ENCODE data around the gene RDH5.
A peak's percentile ranks its signal among the peaks of the same experiment; 100 is the strongest.

Gene RDH5

DNA sequence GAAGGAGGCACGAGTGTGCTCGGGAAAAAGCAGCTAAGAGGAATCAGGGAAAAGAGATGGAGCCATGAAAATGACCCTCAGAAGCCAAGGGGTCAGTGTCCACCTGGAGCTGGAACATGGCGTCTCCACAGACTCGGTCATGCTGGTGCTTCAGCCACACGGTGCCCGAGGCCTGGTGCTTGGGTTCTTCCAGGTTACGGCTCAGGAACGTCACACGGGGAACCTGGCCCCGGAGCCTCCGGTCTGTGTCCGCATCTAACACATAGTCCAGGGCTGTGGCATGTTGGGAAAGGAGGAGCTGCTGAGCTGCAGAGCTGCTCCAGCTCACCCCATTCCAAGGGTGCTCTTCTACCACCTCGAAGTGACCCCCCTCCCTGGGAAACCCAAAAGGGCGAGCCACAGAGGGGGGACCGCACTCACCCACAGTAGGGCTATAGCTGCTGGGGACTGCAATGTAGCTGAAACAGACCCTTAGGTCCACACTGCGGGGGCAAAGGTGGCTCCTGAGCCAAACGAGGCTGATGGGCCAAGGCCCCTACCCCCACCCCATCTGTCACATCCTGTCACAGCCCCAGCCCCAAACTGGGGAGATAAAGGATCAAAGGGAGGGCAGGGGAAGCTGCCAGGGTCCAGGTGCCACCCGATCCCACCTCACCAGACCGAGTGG is 23.3 kb upstream of the RDH5 start:
- DNase-seq: no peak

DNA sequence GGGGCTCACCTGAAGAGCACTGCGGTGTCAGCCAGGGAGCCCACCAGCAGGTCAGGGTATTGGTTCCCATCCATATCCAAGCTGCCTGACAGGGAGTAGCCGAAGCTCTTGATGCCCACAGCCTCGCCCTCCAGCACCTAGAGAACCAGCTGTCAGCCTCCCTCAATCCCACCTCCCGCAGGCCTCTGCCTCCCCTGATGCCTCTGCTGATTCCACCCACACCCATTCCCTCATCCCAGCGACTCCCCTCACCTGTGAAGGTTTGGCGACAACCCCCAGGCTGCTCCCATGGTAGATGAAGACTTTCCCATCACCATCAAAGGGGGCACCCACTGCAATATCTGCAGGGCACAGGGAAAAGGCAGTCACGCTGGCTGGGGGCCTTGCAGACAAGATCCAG is 22.5 kb upstream of the RDH5 start:
- DNase-seq: no peak

DNA sequence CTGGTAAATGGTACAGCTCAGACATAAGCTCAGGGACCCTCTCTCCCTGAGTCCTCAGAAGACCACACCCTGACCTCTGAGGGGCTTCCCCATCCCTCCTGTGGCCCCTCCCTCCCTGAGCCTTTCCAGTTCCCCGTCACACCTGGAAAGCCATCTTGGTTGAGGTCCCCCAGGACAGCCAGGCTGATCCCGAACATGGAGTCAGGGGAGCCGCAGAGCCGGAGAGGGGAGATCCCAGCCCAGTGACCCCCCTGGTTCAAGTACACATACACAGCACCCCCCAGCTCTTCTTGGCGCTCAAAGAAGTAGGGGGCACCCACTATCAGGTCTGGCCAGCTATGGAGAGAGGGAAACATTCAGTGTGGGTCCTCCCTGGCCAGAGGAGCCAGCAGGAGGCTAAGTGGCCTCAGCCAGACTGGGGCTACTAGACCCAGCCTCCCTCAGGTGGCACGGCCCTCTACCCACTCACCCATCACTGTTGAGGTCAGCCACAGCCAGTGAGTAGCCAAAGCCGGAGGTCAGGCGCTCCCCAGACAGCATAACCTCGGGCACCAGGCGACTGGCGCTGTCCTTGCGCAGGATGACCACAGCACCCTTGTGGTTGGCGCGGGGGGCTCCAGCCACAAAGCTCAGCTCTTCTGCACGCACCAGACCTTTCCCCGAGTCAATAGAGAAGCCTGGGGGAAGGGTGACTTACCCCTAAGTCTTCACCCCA is 21.8 kb upstream of the RDH5 start:
- no peak for DNase-seq

DNA sequence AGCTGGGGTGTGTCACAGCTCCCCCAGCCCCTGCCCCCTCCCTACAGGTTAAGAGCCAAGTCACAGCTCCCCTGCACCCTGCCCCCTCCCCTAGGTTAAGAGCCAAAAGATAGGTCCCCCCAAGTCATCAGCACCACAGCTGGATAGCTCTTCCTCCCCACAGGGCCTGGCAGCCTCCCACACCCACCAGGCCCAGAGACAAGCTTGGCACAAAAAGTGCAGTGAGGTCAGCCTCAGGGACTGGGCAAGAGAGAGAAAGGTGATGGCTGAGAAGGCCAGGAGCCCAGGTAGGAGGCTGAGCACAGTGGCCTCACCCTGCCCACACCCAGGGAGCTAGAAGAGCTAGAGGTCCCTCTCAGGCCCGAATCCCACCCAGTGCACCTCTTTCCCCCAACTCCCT is 21.2 kb upstream of the RDH5 start:
- no peak for DNase-seq

DNA sequence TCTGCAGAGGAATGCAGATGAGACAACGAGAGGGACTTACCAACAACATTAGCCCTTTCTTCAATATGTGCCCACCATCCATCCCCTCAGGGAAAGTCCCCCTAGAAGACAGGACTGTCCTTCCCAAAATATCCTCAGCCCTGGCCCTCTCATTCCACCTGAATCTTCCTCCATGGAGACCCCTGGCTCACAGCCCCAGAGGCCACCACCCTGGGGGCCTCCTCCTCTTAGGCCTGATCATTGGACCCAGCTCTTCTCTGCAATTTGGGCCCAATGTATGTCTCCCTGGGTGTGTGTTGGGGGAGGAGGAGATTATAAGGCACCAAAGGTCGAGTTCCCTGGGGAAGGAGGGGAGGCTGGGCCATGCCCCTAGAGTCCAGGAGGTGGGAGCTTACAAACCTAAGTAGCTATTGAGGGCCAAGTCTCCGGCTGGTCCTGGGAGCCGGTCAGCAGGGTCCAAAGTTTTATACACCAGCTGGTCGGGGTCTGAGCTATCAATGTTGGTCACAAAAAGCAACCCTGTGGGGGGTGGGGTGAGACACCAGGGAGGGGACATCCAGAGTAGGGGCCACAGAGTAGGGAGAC is 20.6 kb upstream of the RDH5 start:
- no peak for DNase-seq

DNA sequence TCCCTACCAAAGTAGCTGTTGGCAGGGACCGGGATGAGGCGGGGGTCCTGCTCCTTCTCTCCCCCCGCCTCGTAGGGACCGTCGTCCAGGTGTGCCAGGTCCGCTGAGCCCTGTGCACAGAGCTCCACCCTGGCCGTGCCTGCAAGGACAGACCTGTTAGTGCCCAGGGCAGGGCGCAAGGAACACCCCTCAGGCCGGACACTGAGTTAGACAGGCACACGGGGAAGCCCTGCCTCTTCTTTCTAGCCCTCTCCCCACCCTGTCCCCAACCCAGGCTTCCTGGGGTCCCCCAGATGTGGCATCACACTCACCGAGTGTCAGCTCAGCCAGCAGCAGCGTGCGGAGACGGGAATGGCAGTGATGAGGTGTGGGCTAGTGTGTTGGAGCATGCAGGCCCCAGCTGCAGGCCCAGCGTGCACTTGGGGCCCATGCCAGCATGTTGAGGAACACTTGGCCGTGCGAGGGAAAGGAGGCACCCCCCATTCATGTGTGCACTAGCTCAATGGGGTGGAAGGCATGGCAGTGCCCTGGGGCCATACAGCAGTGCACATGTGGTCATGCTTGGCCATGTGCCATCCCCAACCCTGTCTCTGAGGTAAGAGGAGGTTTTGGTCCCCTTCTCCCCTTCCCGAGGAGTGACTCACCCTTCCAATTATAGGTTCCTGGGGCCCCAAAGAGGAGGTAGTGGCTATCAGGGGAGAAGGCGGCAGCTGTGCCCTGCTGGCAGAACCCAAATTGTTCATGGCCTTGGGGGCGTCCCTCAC is 19.8 kb upstream of the RDH5 start:
- DNase-seq: no peak

DNA sequence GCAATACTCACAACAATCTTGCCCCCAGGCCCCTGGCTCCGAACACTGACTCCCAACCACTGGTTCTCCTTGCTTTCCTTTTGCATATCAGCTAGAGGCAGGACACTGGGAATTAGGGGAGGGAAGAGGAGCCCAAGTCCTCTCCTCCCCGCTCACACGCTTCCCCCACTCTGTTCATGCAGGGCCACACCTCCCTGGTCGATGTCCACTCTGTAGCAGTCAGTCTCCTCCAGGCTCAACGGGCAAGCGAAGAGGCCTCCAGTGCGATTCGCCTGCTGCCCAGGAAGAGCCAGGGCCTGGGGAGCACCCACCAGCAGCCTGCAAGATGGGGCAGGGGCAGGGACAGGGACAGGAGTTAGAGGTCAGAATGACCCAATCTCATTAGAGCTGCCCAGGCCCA is 17.3 kb upstream of the RDH5 start:
- DNase-seq: no peak

DNA sequence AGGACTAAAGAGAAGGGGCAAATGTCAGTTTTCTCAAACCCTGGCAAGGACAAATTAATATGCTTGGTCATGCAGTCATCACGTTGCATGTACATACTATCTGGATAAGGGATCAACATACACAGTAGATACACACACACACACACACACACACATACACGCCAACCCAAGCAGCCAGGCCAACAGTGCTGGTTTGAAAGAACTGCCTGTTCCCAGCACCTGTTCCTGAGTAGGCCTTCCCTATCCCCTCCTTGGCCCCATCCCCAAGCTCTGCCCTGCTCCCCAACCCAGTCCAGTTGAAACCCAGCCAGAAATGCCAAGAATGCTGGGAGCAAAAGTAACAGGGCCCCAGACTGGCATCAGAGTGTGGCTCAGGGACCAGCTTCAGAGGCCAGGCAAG is 16.9 kb upstream of the RDH5 start:
- no peak for DNase-seq

DNA sequence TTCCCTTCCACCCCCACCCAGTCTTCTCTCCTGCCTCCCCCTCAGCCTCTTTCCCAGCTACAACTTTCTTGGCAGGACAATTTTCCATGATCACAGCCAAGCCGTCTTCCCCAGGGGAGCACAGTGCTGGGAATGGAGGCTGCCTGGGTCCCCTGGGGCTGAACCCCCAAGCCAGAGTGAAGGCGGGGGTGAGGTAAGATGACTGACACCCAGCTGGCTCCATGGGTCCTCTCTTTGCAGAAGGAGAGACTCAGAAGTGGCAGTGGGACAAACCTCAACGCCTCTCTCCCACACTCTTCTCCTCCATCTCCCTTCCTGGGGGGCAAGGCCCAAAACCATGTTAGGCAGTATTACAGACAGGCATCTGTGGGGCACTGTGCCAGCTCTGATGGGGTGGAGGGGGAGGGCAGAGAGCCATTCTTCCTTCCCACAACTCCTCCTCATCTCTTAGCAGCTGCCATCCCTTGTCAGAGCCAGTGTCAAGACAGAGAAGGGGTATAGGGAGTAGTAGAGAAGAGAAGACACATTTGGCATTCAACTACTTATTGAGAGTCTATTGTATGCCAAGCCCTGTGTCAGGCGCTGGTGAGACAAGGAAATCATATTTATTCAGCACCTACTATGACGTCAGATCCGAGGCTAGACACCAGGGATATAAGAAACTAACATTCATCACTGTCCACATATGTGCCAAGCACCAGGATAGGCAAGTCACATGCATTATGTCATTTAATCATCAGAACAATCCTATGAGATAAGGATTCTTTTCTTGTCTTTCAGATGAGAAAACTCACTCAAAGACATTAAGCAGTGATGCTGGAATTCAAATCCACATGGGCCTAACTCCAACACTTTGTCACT is 16.1 kb upstream of the RDH5 start:
- no peak for DNase-seq

DNA sequence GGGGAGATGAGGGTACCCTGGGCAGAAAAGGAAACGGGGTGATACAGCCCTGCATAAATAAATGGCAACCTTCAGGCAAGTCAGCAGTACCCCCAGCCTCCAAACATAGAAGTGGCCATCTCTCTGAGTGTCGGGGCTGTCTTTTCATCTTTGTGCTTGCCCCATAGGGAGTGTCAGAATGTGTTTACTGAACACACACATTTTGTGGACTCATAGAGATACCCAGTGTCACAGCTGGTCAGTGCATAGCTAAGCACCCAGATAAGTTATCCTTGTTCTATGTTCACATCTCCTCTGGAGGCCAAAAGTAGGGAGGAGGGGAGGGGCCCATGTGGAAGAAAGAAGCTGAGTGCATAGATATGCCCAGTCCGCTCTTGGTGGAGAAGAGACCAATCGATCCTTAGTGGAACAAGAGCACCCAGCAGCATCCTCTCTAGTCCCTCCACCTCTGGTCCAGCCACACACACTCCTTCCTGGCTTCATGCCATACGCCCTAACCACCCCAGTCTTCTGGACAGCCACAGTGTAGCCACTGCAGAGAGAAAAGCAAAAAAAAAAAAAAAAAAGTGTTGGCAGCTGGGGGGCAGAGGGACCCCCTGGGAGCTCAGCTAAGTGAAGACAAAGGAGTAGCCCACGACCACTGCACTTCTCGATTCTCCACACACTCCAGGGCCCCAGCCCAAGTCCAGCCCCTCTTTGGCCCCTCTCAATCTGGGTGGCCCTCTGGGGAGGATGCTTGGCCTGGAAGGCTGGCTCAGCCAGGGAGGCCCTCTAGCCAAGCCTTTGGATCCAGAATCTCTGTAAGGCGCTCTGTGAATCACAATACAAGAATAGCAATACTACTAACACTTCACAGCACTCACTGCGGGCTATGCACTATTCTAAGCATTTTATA is 15.1 kb upstream of the RDH5 start:
- DNase-seq: no peak

DNA sequence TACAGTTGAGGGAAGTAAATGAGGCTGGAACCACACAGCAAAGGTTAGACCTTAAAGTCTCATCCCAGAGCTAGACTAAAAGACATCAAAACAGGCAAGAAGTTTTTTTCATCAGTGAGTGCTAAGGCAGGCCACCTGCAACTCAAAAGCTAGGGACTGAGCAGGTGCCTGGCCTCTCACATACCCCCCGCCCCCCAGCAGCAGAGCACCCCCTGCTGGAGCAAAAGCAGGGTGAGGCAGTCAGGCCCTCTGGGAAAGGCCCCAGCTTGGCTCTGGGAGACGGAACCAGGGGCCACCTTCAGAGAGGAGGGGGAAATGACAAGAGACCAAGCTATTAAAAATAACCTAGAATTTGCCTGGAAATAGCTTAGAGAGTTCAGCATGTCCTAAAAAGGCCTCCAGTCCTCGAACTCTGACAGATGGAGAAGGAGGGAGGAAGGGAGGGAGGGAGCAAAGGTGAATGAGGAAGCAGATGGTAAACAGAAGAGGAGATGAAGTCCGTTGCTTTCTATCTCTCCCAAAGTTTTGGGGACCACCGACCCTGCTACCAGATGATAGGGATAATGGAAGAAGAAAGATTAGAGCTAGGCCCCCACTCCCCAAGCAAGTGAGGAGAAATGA is 14.3 kb upstream of the RDH5 start:
- DNase-seq: no peak

DNA sequence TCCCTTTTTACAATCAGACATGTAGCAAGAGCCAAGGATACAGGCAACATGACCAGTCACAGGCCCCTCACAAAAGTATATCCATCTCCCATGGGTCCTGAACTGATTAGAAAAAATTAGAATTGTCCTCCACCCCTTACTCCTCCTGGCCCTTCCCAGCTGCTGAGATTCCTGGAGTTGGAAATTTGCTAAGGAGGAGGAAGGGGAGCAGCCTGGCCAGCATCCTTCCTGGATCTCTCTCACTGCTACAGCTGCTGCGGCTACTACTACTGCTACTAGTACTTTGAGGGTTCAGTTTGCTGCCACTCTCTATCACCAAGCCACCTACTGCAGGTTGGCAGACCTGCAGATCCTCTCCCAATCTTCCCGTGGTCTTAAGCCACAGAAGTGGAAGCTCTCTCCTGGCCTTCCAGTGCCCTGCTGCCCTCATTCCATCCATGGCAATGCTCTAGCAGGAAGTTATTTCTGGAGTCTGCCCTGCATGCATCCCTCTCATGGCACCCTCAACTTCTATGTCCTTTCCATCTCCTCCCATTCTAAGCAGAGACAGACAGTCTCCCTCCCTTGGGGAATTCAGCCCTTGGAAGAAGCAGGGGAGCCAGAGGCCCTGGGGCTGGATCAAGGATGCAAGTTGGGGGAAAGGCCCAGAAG is 13.5 kb upstream of the RDH5 start:
- DNase-seq: no peak

DNA sequence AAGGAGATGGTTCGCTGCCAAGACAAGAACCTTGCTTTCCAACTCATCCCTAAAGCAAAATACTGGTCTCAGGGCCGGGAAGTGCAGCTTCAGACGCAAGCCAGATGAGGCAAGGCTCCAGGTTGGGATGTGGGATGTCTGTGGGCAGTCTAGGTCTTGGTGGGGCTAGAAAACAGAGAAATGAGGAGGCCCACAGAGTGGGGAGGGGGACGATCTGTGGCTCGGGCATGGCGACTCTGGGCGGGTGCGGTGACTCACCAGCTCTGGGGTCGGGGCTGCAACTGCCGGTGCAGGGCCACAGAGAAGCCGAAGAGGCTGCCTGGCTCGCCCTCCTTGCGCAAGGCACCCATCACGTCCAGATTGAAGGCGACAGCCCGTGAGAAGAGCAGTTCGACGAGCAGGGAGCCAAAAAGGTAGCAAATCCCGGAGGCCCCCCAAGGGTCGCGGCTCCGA is 12.9 kb upstream of the RDH5 start:
- no peak for DNase-seq

DNA sequence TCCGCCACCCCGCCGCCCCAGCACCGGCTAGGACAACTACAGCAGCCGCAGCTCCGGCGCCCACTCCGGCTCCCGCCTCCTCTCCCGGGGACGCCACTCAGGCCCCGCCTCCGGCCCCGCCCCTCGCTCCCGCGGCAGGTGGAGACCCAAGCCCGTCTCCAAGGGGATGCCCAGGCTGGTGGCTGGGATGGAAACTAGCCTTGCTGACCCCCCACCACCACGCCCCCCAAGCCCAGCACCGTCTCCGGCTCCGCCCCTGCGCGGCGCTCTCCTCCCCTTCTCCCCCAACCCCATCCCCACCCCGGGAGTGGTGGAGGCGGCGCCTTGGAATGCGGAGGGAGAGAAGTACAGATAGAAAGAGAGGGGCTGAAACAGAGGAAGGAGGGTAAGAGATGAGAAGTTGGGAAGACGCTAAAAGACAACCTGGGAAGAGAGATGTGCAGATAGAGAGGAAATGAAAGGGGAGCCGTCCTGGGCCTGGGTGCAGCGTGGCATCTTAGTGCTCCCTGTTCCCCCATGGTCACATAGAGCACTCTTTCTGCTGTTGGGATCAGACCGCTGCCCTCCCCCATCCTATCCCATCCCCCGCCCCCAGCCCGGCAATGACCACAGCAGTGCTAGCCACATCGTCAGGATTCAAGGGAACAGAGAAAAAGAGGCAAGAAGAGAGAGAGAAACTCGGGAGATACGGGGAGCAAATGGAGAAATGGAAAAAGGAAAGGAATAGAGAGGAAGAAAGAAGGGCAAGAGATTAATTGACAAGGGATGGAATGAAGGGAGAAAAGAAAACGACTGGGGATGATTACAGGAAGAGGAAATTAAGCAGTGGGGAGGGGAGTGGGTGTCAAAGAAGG is 12.1 kb upstream of the RDH5 start, which contains the start of gene ITGA7:
Gene ITGA7, minus strand, starts transcription at position 64 of the 854 bp plus-strand sequence. CDS start 222 bp downstream, outside the sequence.
- peak; percentile 31 for DNase-seq

DNA sequence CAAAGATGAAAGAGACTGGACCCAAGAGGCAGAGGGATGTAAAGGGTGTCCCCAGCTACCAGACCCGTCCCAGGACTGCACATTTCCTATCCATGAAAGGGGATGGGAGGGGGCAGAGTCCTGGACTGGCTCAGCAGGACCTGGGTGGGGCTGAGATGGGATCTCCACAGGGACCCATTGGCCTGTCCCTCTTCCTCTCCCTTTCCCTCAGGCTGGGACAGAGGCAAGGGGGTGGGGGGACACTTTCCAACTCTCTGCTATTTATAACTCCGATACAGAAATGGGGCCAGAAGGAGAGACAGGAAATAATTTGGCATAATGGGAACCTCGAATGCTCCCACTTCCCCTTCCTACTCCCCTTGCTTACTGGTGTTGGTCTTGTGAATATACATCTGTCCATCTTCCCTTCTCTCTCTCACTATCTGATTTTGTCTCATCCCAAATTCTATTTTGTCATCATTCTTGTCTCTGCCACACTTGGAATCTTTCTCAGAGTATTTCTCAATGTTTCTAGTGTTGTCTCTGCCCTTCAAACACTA is 11.4 kb upstream of the RDH5 start:
- DNase-seq: no peak

DNA sequence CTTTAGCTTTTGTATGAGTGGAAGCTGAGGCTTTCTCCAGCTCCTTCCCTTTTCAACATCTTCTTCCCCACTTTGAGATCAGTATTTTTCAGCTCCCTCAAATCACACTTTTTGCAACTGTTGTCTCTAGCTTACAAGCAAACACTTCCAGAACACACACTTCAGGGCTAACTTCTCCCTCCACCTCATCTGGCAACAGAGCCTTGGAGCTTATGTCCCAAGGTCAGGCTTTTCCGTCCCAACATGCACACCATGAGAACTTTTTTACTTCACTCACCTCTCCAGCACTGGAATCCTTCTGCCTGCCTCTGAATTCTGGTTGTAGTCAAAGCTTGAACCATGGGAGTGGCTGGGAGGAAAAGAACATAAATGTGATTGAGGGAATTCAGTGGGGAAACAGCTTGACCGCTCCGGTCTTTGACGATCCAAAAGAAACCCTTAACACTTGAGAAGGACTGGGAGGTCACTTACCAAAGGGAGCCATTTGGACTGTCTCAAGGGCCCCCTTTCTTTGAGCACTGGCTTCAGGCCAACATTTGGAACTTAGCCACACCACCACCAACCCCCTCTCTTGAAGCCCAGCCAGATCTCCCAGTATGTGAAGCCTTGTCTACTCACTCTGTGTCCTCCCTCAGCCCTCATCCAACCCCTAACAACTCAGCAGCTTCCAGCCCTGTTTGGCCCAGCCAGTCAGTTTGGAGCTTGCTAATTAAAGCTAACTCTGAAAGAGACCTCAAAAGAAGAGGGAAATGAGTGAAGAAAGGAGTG is 8.2 kb upstream of the RDH5 start:
- DNase-seq: peak; percentile 31

DNA sequence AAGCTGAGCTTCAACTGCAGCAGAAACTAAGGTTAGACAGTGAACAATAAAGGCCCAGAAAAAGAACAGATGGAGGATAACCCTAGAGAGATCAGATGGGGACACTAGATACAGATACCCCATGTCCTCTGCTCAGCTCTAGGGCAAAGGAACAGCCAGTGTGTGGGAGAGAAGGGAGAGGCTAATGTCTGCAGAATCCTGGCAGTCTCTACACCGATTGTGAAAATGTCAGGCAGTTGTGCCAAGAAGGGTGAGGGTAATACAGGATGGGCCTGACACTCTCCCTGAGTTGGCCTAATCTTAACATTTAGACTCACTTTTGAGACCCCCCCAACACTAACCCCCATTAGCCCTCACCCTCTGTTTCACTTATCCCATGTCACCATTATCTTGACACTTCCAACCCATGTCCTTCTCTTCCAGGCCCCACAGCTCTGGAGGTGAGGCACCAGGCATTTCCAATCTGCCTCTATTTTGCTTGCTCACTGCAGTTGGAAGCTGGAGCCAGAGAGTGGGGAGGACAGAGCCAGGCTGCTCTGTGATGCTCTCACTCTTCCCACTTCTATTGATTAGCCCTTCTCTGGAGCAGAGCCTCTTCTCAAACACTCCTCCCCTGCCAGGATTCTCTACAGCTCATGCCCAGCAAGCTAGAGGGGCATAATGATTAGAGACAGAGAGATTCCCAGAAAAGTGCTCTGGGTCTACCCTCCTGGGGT is 7.3 kb upstream of the RDH5 start:
- no peak for DNase-seq

DNA sequence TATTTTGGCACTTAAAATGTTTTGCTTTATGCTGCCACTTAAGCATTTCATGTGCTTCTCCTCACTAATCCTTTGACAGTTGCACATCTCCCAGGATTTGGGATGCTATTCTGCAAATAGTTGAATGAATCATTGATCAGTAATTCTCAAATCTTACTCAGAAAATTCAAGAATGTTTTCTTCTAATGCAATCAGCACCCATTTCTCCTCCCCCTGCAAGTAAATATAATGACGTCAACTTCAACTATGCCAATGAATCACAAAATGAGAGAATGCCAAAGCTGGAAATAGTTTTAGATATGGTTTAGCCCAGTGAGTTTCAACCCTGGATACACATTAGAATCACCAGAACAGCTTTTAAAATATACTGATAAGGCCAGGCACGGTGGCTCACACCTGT is 6.5 kb upstream of the RDH5 start:
- DNase-seq: peak; percentile 90

Measured in fibroblast of skin of right quadriceps (primary cell).